Small intestine (tissue), 7 donors: ENCODE data around the gene DPP6. TPM values are rescaled to one million over a fixed set of nuclear protein-coding genes. Genes with fewer than 3 reads are reported as not detected.

Experiments
- DNase-seq, 2 donors: peaks; one replicate each; pipeline versions ENCODE4 v3.0.0 to v3.0.0-alpha.2; 2013
- FAIRE-seq: peaks from 2 replicates; lab custom pipeline; 2012; peaks lifted over from hg19 to GRCh38; lab: Jason Lieb, UNC
- H3K27ac ChIP-seq, 3 donors: one replicate each; pipeline ENCODE4 v1.5.1; 2013; ENCODE audit warnings: low read length in 2 of 3, mild to moderate bottlenecking in 2 of 3, control low read depth in 1 of 3, inconsistent platforms in 1 of 3, low read depth in 1 of 3, moderate library complexity in 1 of 3
- H3K27me3 ChIP-seq, 3 donors: one replicate each; pipeline ENCODE4 v1.6.1; 2013; ENCODE audit warnings: low read length in 3 of 3, inconsistent platforms in 1 of 3; ENCODE audit not compliant: control insufficient read depth in 3 of 3, insufficient read depth in 3 of 3
- H3K36me3 ChIP-seq, 3 donors: one replicate each; pipeline ENCODE4 v1.6.1; 2013; ENCODE audit warnings: low read length in 3 of 3, inconsistent platforms in 1 of 3, low read depth in 1 of 3, mild to moderate bottlenecking in 1 of 3, moderate library complexity in 1 of 3; ENCODE audit not compliant: control insufficient read depth in 3 of 3, insufficient read depth in 2 of 3
- H3K4me1 ChIP-seq, 3 donors: one replicate each; pipeline ENCODE4 v1.6.1; 2013; ENCODE audit warnings: low read length in 2 of 3, inconsistent platforms in 1 of 3, low read depth in 1 of 3, mild to moderate bottlenecking in 1 of 3, moderate library complexity in 1 of 3; ENCODE audit not compliant: control insufficient read depth in 3 of 3, insufficient read depth in 2 of 3
- H3K4me3 ChIP-seq, 3 donors: one replicate each; pipeline ENCODE4 v1.5.1; 2013; ENCODE audit warnings: low read length in 3 of 3, control low read depth in 1 of 3, inconsistent platforms in 1 of 3, low read depth in 1 of 3, mild to moderate bottlenecking in 1 of 3, moderate library complexity in 1 of 3
- H3K9me3 ChIP-seq, 2 donors: one replicate each; pipeline ENCODE4 v1.6.1; 2013; ENCODE audit warnings: low read depth in 1 of 2, low read length in 1 of 2; ENCODE audit not compliant: control insufficient read depth in 2 of 2, insufficient read depth in 1 of 2
- whole genome bisulfite sequencing, 3 donors: extraction: QIAGEN DNeasy Blood & Tissue Kit; methylation state at CpG; one replicate each; pipeline ENCODE4 v1.1.7; 2013; 5-methylcytosine and 5-hydroxymethylcytosine counted together
- polyA plus RNA-seq, 4 donors: library from polyadenylated mRNA; stranded (reverse) in 3 of 4; unstranded in 1 of 4; fragments of 200-250 nt in 3 of 4; fragments of 120-200 nt in 1 of 4; gene quantifications; one replicate each; pipeline versions ENCODE4 v1.2.1 to v1.2.3, GENCODE V29; 2013
- donor health status: healthy with polysubstance abuse.
- donor health status: control.
- donor health status: control.
- donor health status: Bipolar disorder and iron deficiency.
- donor health status: healthy.

The DPP6 gene
- polyA plus RNA-seq, 4 donors = 0.80 to 1.8 TPM; not detected in 2

DNA sequence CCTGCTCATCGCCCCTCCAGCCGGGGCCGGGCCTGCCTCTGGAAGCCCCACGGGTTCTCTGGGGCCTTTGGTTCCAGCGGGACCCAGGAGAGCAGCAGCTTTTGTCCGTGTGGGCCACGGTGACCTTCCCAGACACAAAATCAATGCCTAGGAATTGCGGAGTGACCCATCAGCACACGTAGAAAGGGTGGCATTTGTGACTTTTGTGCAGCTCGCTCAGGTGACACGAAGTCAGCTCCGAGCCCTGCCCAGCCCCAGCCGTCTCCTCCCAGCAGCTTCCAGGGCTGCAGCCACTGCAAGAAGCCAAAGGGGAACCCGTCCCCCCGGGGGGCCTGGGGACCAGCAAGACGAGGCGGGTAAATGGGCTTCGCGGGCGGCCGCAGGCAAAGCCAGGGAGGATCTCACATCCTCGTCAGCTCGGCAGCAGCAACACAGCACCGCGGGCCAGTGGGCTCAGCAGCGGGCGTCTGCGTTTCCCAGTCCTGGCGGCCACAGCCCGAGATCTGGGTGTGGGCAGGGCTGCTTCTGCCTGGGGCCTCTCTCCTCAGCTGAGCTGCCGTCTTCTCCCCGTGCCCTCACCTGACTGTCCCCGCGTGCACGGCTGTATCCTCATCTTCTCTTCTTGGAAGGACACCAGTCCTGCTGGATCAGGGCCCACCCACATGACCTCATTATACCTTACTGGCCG, 862.3 kb downstream of the DPP6 start:
- WGBS, 3 donors = 44 to 48% (median 46%) methylated on average over 26 to 36 of the region's 36 CpGs
- H3K27ac ChIP-seq = no peak overlapping the region
- H3K4me3 ChIP-seq = no peak overlapping the region

GRCh38 chr7:154914996-154915380, 862.8 kb downstream of the DPP6 start:
- Histone ChIP-seq H3K27ac (no peak overlapping the region), H3K36me3 (no peaks in the 10 kb centered on the region), H3K4me1 (no peaks in the 10 kb centered on the region), H3K4me3 (no peak overlapping the region), H3K27me3 (peaks cover 0 to 21% (median 5%) of the 10 kb centered on the region in 3 donors), H3K9me3 (peaks cover 0 to 15% of the 10 kb centered on the region in 2 donors)
- FAIRE-seq (no peak), DNase-seq (no peak)
- WGBS, 3 donors = 69 to 80% (median 77%) methylated on average over 18 of the region's 18 CpGs

More for the DNA sequence above, 862.3 kb downstream of the DPP6 start:
- DNase-seq (peak in 1 of 2 donors; percentile 2), FAIRE-seq (no peak)
- H3K4me1 ChIP-seq = no peaks in the 10 kb centered on the region
- no peaks in the 10 kb centered on the region for H3K36me3 ChIP-seq
- H3K9me3 ChIP-seq = peaks cover 0 to 15% of the 10 kb centered on the region in 2 donors
- H3K27me3 ChIP-seq = peaks cover 0 to 18% (median 5%) of the 10 kb centered on the region in 3 donors

- FAIRE-seq (no peak), DNase-seq (no peak)
- Histone ChIP-seq H3K4me3 (no peak overlapping the region), H3K27ac (no peak overlapping the region), H3K36me3 (no peaks in the 10 kb centered on the region), H3K9me3 (peaks cover 0 to 11% of the 10 kb centered on the region in 2 donors), H3K27me3 (peaks cover 0 to 22% (median 5%) of the 10 kb centered on the region in 3 donors), H3K4me1 (no peaks in the 10 kb centered on the region)
- 83 to 94% (median 88%) methylated on average over 4 of the region's 4 CpGs for WGBS, 3 donors
These were observed 863.4 kb downstream of the DPP6 start for GRCh38 chr7:154915600-154915999.

GRCh38 chr7:154916381-154916780, 864.2 kb downstream of the DPP6 start:
- Histone ChIP-seq H3K27ac (no peak overlapping the region), H3K9me3 (peaks cover 0 to 3% of the 10 kb centered on the region in 2 donors), H3K4me3 (no peak overlapping the region), H3K36me3 (no peaks in the 10 kb centered on the region), H3K4me1 (no peaks in the 10 kb centered on the region), H3K27me3 (peaks cover 0 to 22% (median 5%) of the 10 kb centered on the region in 3 donors)
- 85 to 89% (median 86%) methylated on average over 14 of the region's 14 CpGs for WGBS, 3 donors
- DNase-seq = no peak
- FAIRE-seq = no peak

DNA sequence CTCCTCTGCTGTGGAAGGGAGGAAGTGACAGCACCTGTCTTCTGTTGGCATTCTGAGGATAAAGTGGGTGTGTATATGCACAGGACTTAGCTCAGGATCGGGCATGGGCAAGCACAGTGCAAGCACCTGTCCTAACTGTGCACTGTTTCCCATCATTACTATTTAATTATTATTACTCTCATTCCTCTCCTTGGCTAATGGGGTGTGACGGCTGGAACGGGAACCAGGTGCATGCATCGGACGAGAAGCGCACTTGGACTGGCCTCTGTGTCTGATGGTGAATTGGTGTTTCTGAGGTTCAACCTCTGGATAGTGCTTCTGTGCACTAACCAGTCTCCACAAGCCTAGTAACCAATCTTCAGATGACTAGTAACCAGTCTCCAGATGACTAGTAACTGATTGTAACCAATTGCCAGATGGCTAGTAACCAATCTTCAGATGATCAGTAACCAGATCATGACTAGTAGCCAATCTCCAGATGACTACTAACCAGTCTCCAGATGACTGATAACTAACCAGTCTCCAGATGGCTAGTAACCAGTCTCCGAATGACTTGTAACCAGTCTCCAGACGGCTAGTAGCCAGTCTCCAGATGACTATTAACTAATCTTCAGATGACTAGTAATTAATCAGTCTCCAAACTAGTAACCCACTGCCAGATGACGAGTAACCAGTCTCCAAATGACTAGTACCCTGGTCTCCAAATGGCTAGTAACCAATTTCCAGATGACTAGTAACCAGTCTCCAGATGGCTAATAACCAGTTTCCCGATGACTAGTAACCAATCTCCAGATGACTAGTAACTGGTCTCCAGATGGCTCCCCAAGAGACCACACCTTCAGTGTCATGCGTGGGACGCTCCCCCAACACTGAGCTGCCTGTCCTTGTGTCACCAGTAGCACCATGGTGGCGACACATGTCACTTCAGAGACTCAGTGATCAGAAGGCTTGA, 864.9 kb downstream of the DPP6 start:
- Histone ChIP-seq H3K27me3 (peaks cover 0 to 22% (median 5%) of the 10 kb centered on the region in 3 donors), H3K36me3 (no peaks in the 10 kb centered on the region), H3K4me1 (no peaks in the 10 kb centered on the region), H3K4me3 (no peak overlapping the region), H3K9me3 (no peaks in the 10 kb centered on the region), H3K27ac (no peak overlapping the region)
- DNase-seq (no peak), FAIRE-seq (no peak)
- 60 to 82% (median 71%) methylated on average over 13 of the region's 13 CpGs for WGBS, 3 donors

DNA sequence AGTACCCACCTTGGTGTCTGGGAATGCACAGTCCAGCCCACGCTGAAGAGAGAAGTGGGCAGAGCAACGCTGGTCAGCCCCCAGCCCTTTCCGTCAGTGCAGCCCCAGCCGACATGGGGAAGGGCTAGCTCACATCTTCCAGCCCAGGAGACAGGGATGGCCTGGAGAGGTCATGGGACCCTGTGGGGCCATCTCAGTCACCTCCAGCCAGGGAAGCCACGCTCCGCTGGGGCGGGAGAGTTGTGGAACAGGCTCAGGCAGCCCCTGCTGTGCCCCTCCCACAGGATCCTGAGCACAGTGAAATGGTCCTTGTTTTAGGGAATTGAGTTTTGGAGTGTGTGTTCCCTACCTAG, 865.6 kb downstream of the DPP6 start:
- Histone ChIP-seq H3K4me3 (no peak overlapping the region), H3K36me3 (no peaks in the 10 kb centered on the region), H3K27ac (no peak overlapping the region), H3K4me1 (no peaks in the 10 kb centered on the region), H3K27me3 (peaks cover 0 to 22% (median 5%) of the 10 kb centered on the region in 3 donors), H3K9me3 (no peaks in the 10 kb centered on the region)
- 77 to 87% (median 81%) methylated on average over 7 of the region's 7 CpGs for WGBS, 3 donors
- DNase-seq (no peak), FAIRE-seq (no peak)

GRCh38 chr7:154918266-154918665, 866.1 kb downstream of the DPP6 start:
- DNase-seq = no peak
- FAIRE-seq = no peak
- Histone ChIP-seq H3K36me3 (no peaks in the 10 kb centered on the region), H3K9me3 (no peaks in the 10 kb centered on the region), H3K4me3 (no peak overlapping the region), H3K27ac (no peak overlapping the region), H3K4me1 (no peaks in the 10 kb centered on the region), H3K27me3 (peaks cover 0 to 22% (median 5%) of the 10 kb centered on the region in 3 donors)
- WGBS, 3 donors = 62 to 69% (median 66%) methylated on average over 6 of the region's 6 CpGs

GRCh38 chr7:154918741-154919140, 866.5 kb downstream of the DPP6 start:
- Histone ChIP-seq H3K36me3 (no peaks in the 10 kb centered on the region), H3K4me1 (no peaks in the 10 kb centered on the region), H3K4me3 (no peak overlapping the region), H3K9me3 (no peaks in the 10 kb centered on the region), H3K27me3 (peaks cover 0 to 22% (median 5%) of the 10 kb centered on the region in 3 donors), H3K27ac (no peak overlapping the region)
- WGBS, 3 donors = 70 to 78% (median 72%) methylated on average over 6 of the region's 6 CpGs
- FAIRE-seq = no peak
- no peak for DNase-seq
